Cardiac septum (tissue), 1 donor: ENCODE measurements around the gene UMAD1. TPM values are rescaled to one million over a fixed set of nuclear protein-coding genes. Genes with fewer than 3 reads are reported as not detected.
"Not testable (repeated sequence)": the region's sequence is repeated elsewhere in the genome, so short reads cannot be mapped to it uniquely, and the experiment has no call there.

Source experiments
- DNase-seq: peaks from one replicate; pipeline ENCODE4 v3.0.0-alpha.2; 2020; ENCODE audit warnings: low spot score
- intact Hi-C: fragments of 100-400 bp; cut with DNase I; formaldehyde crosslinking; loops from one replicate; pipeline ENCODE4 v1.14.0; 2022
- total RNA-seq: library from RNA; stranded (reverse); fragmentation: NEBNext Ultra II Directional; extraction: Animal tissue kit (Norgen Biotek cat#: 25700); gene quantifications from one replicate; pipeline ENCODE4 v1.2.1, GENCODE V29; 2021
- donor health status: DM: no; HTN: no; CAD: no.

UMAD1 gene
- total RNA-seq, 1 donor from 2014 or later: 16.3 TPM

DNA sequence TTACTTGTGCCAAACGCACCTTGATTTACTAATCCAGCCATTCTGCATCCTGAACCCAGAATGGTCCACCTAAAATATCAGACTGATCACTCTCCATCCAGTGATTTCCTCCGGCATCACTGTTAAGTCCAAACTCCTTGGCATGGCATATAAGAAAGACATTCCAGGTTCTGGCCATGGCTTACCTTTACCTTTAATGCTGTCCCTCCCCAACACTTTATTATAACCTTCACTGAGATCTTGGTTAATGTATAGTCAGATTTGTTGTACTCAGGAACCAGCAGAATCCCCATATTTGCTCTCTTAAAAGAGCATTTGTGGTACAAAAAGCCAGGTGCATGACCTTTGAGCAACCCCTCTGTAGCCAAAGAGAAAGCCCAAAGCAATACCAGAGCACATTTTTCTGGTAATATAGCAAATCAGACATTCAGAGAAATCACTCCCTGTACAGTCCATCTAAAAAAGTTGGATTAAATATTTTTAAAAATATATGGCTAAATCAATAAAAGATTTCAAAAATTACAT lies 10.2 kb downstream of the UMAD1 start:
- DNase-seq: no peak
- intact Hi-C loops: no loop called here

DNA sequence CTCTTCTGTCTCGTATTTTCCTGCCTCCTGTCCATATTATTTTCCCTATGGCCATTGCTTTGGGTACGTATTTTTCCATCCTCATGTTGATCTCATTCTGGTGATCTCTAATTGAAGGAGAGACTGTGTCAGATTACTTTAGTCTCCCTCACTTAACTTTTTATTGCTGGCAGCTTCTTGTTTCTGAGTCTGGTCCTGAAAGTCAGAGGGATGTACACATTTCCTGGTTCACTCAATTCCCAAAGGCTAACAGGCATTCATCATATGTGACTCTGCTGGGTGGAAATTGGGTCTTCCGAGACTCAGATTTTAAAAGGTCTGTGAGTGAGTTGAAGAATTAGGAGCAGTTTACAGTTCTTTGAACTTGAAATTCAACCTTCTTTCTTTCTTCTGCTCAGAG lies 10.9 kb downstream of the UMAD1 start:
- intact Hi-C loops: no loop called here
- DNase-seq: no peak

DNA sequence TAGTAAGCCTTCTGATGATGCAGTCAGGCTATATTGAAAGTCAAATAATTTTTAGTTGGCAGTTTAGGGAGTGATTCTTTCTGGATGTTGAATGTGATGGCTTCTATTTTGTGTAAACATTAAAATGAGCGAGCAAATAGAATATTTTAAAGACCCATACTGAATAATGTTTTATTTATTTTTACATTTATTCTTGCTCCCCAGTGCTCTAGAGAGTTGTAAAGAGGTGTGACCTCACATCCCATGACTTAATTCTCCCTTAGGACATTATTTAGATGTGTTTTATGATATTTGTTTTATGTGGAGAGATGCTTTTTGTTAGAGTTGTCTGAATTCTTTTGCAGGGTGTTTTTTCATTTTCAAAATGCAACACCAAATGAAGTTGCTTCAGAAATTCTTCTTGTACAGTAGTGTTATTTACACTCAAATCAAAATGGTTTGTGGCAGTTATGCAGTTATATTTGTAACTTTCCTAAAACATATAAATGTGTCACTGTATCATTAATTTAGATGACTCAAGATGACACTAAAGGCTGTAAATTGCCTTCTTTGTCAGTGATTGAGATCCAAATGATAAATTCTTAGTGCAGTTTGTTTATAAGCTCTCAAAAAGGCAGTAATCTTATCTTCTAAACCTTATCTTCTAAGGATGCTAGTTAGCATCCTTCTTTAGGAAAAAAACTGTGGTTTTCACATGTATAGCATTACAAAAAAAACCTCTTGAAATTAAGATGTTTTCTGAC lies 12.4 kb downstream of the UMAD1 start:
- DNase-seq: no peak
- intact Hi-C loops: no loop called here

DNA sequence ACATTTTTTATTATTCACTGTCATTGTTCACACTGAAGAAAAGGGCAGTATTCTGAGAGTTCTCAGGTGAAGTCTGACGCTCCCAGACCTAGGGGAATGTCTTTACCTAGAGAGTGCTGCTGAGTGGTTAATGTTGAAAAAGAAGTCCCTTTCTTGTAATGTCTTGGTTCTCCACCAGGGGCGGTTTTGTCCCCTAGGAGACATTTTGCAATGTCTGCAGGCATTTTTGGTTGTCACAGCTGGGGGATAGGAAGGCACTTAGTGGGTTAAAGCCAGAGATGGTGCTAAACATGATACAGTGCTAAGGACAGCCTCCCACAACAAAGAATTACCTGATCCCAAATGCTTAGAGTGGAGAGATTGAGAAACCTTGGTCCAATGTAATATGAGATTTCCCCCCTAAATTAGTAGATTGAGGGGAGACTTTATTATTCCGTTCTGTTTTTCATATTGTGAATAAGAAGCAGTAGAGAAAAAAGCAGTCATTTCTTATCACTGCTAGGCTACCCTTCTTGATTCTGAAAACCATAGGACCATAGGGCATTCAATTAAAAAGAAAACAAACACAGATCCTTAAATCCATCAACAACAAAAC lies 13.1 kb downstream of the UMAD1 start:
- no peak for DNase-seq
- intact Hi-C loops: no loop called here

DNA sequence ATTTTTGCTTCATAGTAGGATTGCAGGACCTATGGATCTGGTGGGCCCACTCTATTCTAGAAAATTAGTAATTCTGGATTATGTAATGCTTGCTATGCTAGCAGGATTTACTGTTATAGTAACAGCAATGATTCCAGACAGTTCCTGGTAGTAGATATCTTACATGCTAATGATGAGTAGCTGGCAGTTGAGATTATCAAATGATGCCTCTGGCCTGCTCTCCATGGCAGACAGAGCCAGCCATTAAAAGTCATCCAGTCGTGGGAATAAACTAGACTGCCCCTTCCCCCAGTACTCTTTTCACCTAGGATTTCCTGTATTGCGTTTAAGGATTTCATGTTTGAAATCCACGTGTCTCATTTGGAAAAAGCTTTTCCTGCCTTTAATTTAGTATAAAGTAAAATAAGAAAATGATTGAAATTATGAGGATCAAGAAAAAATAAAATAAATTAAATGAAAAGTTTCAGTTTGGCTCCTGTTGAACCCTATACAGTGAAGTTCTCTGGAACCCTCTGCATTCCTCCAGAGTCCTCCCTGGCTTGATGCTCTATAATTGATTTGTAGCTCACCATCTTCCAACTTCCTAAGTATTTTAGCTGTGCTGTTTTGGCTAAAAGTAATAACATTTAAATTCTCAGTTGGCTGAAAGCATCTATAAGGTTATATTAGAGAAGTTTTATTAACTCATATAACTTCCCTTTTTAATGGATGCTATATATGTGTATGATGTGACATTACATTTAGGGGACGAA lies 14.6 kb downstream of the UMAD1 start:
- no peak for DNase-seq
- intact Hi-C loops: no loop called here

DNA sequence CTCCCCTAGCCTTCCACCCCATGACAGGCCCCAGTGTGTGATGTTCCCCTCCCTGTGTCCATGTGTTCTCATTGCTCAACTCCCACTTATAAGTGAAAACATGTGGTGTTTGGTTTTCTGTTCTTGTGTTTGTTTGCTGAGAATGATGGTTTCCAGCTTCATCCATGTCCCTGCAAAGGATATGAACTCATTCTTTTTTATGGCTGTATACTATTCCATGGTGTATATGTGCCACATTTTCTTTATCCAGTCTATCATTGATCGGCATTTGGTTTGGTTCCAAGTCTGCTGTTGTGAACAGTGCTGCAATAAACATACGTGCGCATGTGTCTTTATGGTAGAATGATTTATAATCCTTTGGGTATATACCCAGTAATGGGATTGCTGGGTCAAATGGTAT lies 15.9 kb downstream of the UMAD1 start:
- DNase-seq, intact Hi-C loops: not testable (repeated sequence)

DNA sequence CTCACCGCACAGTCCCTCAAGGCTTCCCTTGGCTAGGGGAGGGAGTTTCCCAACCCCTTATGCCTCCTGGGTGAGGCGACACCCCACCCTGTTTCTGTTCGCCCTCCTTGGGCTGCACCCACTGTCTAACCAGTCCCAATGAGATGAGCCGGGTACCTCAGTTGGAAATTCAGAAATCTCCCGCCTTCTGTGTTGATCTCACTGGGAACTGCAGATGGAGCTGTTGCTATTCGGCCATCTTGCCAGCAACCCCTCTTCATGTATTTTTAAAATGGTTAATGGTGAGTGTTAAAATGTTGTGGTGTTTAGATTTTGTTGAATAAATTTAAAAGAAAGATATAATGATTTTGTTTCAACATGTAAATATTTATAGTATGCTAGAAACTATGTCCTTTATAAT lies 22.0 kb downstream of the UMAD1 start:
- intact Hi-C loops: no loop called here

DNA sequence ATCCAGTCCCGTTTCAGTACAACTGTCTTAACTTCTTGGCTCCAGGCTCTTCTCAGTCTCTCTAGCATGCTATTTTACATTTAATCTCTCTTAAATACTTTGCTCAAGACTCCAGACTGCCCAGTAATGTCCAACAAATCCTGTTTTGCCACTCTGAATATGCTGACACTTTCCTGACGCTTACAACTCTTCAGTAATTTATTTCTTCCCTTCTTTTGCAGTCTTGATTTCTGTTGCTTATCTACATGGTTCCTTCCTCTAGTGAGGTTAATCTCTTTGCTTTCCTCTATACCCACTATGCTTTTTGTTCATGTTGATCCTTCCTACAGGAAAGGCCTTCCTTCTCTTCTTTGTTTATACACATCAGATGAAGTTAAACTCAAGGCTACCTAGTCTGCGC lies 23.7 kb downstream of the UMAD1 start:
- intact Hi-C loops: no loop called here
- DNase-seq: no peak

More for the DNA sequence above, 22.0 kb downstream of the UMAD1 start:
- DNase-seq: no peak

DNA sequence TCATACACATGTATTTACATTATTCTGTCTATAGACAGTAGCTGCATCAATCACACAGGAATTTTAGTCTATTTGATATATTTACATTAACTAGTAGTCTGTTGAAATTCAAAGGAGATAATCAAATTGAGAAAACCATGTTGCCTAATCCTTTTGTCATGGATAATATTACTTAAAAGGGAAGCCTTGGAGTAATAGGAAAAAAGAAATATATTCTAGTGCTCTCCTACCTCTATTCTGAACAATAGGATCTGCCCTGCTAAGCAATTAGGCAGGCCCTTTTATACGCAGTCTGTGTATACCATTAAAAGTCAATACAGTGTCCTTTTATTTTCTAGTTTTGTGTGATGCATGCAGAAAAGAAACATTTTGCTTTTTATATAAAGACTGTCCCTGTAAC lies 24.5 kb downstream of the UMAD1 start:
- intact Hi-C loops: no loop called here
- no peak for DNase-seq

DNA sequence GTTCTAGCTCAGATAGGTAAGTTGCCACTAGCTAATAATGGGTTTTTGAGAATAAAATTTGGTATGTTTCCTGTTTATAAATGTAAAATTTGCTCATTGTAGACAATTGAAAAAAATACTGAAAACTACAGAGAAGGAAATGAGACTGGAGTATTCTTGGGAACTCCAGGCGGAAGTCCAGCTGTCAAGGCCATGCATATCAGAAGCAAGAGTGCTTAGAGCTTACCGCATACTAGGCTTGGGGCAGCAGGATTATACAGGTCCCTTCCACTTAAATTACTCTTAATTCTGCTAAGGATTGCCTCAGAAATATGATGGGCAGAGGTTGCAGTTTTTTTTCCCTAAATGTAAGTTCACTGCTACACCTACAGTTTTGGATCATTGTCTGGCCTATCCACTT lies 26.6 kb downstream of the UMAD1 start:
- no peak for DNase-seq
- intact Hi-C loops: no loop called here

DNA sequence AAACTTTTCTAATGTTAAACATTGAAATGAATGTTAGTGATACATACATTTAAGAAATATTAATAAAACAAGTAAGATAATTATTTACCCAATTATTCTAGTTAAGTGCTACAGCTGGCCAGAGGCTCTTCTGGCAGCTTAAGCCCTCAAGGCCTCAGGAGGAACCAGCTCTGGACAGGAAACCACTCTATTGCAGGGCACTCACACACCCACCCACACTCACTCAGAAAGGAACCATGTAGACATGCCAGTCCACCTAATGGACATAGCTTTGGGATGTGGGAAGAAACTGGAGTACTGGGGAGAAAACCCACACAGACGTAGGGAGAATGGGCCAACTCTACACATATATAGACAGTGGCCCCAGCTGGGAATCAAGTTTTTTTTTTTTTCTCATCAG lies 28.2 kb downstream of the UMAD1 start:
- no peak for DNase-seq
- intact Hi-C loops: no loop called here

DNA sequence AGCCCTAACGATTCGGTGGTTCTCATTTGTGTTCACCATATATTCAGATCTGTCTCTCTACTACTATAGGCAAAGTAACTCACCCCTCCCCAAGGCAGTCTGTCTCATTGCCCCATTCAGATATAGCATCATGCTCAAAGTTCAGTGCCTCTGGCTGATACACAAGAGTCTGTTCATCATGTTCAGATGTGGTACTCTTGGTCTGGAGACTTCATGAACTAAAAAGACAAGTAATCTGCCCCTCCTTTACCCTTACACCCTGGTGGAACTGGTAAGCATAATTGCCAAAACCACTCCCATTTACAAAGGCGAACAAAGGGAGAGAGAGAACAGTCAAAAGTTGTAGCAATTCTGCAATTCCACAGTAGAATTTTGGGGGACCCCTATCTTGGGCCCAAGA lies 29.9 kb downstream of the UMAD1 start:
- intact Hi-C loops: no loop called here
- DNase-seq: no peak

DNA sequence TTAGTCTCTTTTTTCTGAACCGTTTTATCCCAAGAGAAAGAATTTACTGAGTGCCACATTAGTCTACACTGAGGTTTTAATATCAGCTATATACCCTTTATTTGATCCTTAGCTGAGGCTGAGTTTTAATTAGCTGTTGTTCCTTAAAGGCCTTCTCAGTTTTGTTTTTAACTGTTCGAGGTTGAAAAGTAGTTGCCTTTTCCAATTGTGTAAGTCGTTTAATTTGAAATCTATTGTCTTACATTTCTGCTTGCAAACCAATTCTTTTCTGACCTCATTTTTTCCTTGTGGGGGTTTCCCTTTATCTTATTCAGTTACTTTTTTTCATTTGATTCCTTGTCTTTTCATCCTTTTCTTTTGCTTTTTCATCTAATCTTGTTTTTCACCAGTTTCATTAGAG lies 30.8 kb downstream of the UMAD1 start:
- intact Hi-C loops: no loop called here
- no peak for DNase-seq

DNA sequence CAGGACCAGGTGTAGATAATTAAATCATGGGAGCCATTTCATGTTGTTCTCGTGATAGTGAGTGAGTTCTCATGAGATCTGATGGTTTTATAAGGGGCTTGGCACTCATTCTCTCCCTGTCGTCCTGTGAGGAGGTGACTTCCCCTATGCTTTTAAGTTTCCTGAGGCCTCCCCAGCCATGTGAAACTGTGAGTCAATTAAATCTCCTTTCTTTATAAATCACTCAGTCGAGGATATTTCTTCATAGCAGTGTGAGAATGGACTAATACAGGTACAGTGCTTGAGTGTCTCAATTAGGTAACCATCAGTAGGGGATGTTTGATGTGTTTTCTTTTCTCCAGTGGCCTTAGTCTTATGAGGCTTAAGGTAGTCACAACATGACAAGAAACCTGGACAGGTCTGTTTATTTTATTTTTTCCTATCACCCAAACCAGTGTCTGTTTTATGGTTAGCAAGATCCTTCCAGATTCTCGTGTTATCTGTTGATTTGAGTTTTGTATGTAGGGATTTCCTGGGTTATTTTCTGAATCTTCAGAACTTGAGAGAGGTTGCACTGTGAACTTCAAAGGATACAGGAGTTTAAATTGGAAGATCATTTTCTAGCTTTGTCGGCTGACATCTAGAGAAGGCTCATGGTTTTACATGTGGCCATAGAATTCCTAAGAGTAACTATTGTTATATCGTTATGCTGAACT lies 32.1 kb downstream of the UMAD1 start:
- no peak for DNase-seq
- intact Hi-C loops: no loop called here

DNA sequence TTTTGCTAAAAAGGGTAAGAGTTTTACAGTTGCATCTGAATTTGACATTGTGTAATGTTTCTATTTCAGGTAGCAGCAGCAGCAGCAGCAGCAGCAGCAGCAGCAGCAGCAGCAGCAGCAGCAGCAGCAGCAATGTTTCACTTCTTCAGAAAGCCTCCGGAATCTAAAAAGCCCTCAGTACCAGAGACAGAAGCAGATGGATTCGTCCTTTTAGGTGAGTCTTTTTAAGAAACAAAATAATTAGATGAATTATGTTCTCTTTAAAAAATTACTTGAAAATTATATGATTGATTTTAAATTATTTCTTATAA lies 32.6 kb downstream of the UMAD1 start:
- intact Hi-C loops: no loop called here
- no peak for DNase-seq

DNA sequence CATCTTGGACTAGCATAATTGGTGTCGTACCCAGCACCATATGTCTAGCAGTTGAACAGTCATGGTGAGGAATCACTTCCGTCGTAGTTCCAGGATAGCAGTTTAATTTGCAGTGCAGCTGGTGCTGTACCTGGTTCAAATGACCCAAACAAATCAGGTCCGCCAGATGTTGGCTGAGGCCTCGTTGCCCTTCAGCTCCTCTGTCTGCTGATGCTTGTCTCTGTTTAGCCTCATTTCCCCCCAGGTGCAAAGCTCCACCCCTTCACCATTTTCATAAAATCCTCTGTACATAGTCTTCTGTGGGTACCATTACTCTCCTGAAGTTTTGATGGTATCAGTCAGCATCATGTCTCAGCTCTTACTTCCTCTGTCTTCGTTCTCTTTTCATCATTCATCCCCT lies 35.1 kb downstream of the UMAD1 start:
- intact Hi-C loops: no loop called here
- no peak for DNase-seq

DNA sequence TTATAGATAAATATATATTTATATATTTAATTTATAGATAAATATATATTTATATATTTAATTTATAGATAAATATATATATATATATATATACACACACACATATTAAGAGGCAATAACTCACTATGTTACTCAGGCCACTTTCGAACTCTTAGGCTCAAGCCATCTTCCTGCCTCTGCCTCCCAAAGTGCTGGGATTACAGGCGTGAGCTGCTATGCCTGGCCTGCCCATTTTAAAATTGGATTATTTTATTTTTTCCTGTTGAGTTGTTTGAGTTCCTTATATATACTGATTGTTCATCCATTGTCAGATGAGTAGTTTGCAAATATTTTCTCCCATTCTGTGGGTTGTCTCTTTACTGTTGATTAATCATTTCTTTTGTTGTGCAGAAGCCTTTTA lies 39.1 kb downstream of the UMAD1 start:
- intact Hi-C loops: loop anchor here (10.0 kb wide), 3 partner anchors 175 to 605 kb away; no protein-coding TSS in a partner anchor
- DNase-seq: not testable (repeated sequence)

DNA sequence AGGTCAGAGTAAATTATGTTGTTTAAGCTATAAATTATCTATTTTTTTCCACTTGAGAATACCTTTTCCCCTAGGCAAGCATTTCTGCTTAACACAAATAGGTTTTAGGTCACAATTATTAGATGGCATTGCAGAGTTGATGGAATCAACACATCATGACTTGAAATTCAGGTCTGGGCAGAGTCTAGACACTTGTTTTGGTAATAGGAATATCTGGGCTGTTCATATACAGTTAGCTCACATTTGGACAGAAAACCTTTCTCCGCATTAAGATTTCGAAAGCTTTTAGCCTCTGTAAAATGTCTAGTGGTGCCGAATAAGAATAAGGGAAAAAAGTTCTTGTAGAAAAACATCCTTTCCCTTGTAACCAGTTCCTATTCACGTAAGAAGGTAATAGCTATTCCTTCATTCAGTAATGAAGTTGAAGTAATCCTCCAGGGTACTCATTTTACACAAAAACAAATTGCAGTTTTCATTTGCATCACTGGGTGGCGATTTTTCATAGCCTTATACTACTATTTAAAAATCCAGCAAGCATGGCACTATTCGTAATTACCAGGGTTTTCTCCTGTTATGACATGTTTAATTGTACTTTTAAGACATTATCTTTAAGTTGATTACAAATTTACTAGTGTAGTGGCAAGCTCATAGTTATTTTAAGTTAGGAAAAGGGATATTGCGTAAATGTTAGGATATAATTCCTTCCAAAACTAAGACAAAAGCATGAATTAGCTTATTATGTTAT lies 40.8 kb downstream of the UMAD1 start:
- DNase-seq: no peak
- intact Hi-C loops: loop anchor here (1.0 to 10.0 kb wide), 4 partner anchors 80 to 603 kb away; no protein-coding TSS in a partner anchor

DNA sequence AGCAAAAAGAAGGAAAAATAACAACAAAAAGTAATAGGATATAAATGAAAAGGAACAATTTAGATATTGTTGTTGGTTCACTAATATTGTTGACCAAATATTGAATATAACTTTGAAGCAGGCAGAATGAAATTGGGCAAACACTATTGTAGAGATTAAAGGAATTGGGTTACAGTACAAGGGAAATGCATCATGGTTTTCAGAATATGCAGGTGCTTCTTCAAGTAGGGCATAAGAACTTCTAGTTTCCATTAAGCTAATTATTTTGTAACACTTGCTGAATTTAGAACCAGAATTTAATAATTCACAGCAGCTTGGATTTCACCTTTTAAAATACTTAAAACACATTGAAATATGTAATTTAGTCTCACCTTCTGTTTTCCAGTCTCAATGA lies 41.4 kb downstream of the UMAD1 start:
- no peak for DNase-seq
- intact Hi-C loops: loop anchor here (1.0 to 10.0 kb wide), 4 partner anchors 79 to 603 kb away; no protein-coding TSS in a partner anchor
